Tibial nerve (tissue), 4 donors: ENCODE data around the gene PGBD1.

Experiments
- EP300 ChIP-seq, 2 donors: sonication (generic); formaldehyde crosslinking; IDR thresholded peaks; one replicate each; pipeline ENCODE4 v1.6.1; 2017; ENCODE audit warnings: antibody characterized with exemption in 2 of 2, mild to moderate bottlenecking in 1 of 2
- POLR2A ChIP-seq, 2 donors: fragments of 450-650 bp; IDR thresholded peaks; one replicate each; pipeline ENCODE4 v1.6.1; 2017; ENCODE audit warnings: antibody characterized with exemption in 2 of 2, mild to moderate bottlenecking in 2 of 2, moderate library complexity in 2 of 2
- TF ChIP-seq, protein P1 (sequence below), 5 experiments: fragments of 200-600 bp in 3 of 5; fragments of 450-650 bp in 2 of 5; sonication (generic) in 3 of 5; IDR thresholded peaks; one replicate each; pipeline ENCODE4 v1.5.1; 2016 to 2019; ENCODE audit warnings: antibody characterized with exemption in 5 of 5, mild to moderate bottlenecking in 3 of 5, moderate library complexity in 2 of 5

DNA sequence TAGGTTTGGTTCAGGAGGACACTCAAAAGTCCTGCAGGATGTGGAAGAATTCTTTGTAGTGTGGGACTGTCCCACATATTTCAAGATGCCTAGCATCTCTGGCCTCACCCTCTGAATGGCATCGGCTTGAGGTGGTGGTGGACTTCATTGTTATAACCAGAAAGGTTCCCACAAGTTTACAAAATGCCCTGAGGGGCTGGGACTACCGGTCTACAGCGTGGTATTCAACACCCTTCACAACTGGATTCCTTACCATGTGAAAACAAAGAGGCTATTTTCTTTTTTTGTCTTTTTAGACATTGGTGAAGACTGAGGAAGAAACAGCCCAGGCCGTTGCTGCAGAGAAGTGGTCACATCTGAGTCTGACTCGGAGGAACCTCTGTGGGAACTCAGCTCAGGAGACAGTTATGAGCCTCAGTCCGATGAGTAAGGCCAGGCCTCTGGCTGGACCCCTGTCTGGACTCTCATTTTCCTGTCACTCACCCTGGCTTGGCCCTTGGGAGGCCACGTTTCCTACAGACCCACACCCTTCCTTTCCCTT, 15.2 kb downstream of the PGBD1 start:
- TF ChIP-seq POLR2A (IDR thresholded peaks at IDR 0.05), result no peak
- TF ChIP-seq, protein P1, sequence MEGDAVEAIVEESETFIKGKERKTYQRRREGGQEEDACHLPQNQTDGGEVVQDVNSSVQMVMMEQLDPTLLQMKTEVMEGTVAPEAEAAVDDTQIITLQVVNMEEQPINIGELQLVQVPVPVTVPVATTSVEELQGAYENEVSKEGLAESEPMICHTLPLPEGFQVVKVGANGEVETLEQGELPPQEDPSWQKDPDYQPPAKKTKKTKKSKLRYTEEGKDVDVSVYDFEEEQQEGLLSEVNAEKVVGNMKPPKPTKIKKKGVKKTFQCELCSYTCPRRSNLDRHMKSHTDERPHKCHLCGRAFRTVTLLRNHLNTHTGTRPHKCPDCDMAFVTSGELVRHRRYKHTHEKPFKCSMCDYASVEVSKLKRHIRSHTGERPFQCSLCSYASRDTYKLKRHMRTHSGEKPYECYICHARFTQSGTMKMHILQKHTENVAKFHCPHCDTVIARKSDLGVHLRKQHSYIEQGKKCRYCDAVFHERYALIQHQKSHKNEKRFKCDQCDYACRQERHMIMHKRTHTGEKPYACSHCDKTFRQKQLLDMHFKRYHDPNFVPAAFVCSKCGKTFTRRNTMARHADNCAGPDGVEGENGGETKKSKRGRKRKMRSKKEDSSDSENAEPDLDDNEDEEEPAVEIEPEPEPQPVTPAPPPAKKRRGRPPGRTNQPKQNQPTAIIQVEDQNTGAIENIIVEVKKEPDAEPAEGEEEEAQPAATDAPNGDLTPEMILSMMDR (IDR thresholded peaks at IDR 0.05), result no peak
- no peak for TF ChIP-seq EP300 (IDR thresholded peaks at IDR 0.05)
